AG04450 (cell line): ENCODE measurements around the gene ZNF275. TPM values are rescaled to one million over a fixed set of nuclear protein-coding genes. Genes with fewer than 3 reads are reported as not detected.

Experiments
- CTCF ChIA-PET: fragments of 300-600, 350-600 bp; formaldehyde crosslinking; extraction: SDS; loops from one replicate; lab custom pipeline; 2022; ENCODE audit warnings: antibody characterized with exemption, inconsistent platforms; lab: Charles Lee
- POLR2A ChIA-PET: fragments of 350-600 bp; formaldehyde crosslinking; extraction: SDS; loops from one replicate; lab custom pipeline; 2021; ENCODE audit warnings: antibody characterized with exemption, inconsistent platforms; lab: Yijun Ruan, JAX
- DNase-seq: peaks from one replicate; pipeline ENCODE4 v3.0.0-alpha.2; 2011; ENCODE audit warnings: low read depth, low spot score
- H3K27ac ChIP-seq: one replicate; pipeline ENCODE4 v1.5.1; 2012; ENCODE audit warnings: low read depth, low read length, control low read depth
- H3K27me3 ChIP-seq: one replicate; pipeline ENCODE4 v1.6.0; 2012; ENCODE audit warnings: low read length; ENCODE audit not compliant: control insufficient read depth, insufficient read depth
- H3K4me3 ChIP-seq: 2 replicates; pipeline ENCODE4 v1.5.1; 2011; ENCODE audit warnings: mild to moderate bottlenecking, low read depth, low read length, control low read depth
- H3K9me3 ChIP-seq: 2 replicates; pipeline ENCODE4 v1.5.1; 2012; ENCODE audit warnings: low read length; ENCODE audit not compliant: control insufficient read depth, insufficient read depth
- CTCF ChIP-seq: IDR thresholded peaks from 2 replicates; pipeline ENCODE4 v1.5.1; 2011; ENCODE audit warnings: low read depth, low read length, control low read depth, inconsistent platforms
- polyA plus RNA-seq: library from polyadenylated mRNA; depleted of rRNA; stranded (reverse); fragments of >200 nt; gene quantifications from 2 replicates; pipeline ENCODE4 v1.2.3, GENCODE V29; 2011

Gene ZNF275
- polyA plus RNA-seq, 1 experiment, result 15.0 TPM

DNA sequence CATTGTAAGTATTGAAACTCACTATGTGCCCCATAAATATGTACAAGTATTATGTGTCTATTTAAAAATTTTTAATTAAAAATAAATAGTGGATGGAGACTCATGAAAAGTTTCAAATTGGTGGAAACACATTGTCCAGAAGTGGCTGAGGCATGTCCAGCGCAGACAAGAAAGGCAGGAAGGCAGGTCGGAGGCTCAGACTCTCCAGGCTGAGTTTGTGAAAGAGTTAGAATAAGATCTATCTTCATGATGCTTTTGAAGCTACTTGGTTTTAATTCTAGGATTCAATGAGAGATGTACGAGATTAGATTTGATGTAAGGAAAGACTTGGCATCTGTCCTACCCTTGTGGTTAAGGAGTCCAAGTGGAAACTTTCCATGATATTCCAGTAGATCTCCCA lies 32.2 kb upstream of the ZNF275 start:
- no peak overlapping the region for H3K27ac ChIP-seq
- ChIA-PET CTCF (no interaction called here), POLR2A (no interaction called here)
- TF ChIP-seq CTCF, result no peak
- no peak overlapping the region for H3K4me3 ChIP-seq
- no peaks in the 10 kb centered on the region for H3K9me3 ChIP-seq
- DNase-seq, result no peak
- no peaks in the 10 kb centered on the region for H3K27me3 ChIP-seq

- Histone ChIP-seq H3K27ac (no peak overlapping the region), H3K4me3 (no peak overlapping the region), H3K27me3 (no peaks in the 10 kb centered on the region), H3K9me3 (no peaks in the 10 kb centered on the region)
- POLR2A ChIA-PET, result no interaction called here
- TF ChIP-seq CTCF, result no peak
- CTCF ChIA-PET, result no interaction called here
- DNase-seq, result no peak
Measured at GRCh38 chrX:153302796-153303195, 31.2 kb upstream of the ZNF275 start.

DNA sequence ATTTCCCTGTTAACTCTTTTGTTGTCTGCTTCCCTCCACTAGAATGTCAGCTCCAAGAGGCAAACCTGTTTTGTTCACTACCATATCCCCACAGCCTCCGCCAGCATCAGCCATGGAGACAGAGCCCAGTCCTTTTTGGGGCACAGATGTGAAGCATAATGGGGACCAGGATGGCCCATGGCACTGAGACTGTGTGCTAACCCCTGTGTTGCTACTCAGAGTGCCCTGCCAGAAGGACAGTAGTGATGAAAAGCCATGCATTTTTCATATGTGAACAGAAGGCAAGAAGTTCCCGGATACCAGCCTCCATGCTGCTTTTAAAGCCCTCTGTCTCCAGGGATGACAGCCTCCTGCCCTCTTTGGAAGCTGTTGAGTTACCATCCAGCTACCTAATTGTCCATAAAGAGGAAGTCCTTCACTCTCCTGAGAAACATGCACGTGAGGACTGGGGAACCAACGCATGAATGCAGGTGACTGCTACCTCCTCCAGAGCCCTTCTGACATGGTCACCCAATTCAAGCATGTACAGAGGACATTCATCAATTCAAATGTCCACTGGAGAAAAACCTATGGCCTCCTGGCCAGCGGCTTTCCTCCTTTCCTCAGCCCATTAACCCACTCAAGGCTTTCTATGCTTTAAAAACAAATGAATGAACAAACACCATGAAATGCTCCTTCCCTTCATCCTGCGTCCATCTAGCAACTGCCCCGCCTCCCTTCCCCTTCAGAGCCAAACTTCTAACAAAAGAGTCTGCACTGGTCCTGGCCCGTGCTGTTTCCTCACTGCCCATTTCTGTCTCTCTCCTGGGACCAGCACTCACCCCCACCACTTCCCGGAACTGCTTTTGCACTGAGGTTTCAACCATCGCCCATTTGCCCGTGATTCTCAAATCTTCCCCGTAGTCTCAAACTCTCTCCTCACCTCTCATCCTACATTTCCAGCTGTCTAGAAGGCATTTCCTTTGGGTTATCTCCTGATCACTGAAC lies 30.4 kb upstream of the ZNF275 start:
- DNase-seq, result no peak
- CTCF ChIA-PET, result no interaction called here
- no peak for TF ChIP-seq CTCF
- H3K27ac ChIP-seq, result no peak overlapping the region
- H3K4me3 ChIP-seq, result no peak overlapping the region
- no peaks in the 10 kb centered on the region for H3K27me3 ChIP-seq
- POLR2A ChIA-PET, result no interaction called here
- H3K9me3 ChIP-seq, result no peaks in the 10 kb centered on the region

GRCh38 chrX:153304988-153305736 lies 28.8 kb upstream of the ZNF275 start:
- no peak for TF ChIP-seq CTCF
- no peaks in the 10 kb centered on the region for H3K9me3 ChIP-seq
- DNase-seq, result no peak
- POLR2A ChIA-PET, result no interaction called here
- H3K27me3 ChIP-seq, result no peaks in the 10 kb centered on the region
- no peak overlapping the region for H3K27ac ChIP-seq
- H3K4me3 ChIP-seq, result no peak overlapping the region
- CTCF ChIA-PET, result no interaction called here

DNA sequence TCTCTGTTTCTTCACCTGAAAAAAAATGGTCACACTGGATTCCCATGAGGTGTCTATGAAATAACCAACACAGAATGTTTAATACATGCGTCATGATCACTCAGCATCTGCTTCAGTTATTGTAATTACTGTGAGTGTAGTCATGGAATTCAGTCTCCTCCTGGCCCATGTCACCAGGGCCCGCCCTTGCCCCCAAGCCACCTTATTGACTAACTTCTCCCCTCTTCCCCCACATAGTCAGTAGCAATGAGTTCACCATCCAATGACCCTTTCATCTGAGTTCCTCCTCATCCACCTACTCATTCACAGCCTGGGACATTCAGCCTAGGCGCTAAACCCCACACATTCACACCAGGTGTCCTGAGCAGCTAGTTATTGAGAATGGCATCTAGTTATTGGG lies 28.0 kb upstream of the ZNF275 start:
- no peak overlapping the region for H3K4me3 ChIP-seq
- ChIA-PET CTCF (no interaction called here), POLR2A (no interaction called here)
- DNase-seq, result no peak
- no peak overlapping the region for H3K27ac ChIP-seq
- TF ChIP-seq CTCF, result no peak
- no peaks in the 10 kb centered on the region for H3K9me3 ChIP-seq
- no peaks in the 10 kb centered on the region for H3K27me3 ChIP-seq
